ENCODE results near the gene PLAAT5.
"Not testable (repeated sequence)": the region's sequence is repeated elsewhere in the genome, so short reads cannot be mapped to it uniquely, and the experiment has no call there.

PLAAT5 gene

GRCh38 chr11:63478896-63479295 lies 12.1 kb downstream of the PLAAT5 start:
- DNase-seq, result peak; percentile 71

GRCh38 chr11:63476618-63477017 lies 14.3 kb downstream of the PLAAT5 start:
- no peak for DNase-seq

DNA sequence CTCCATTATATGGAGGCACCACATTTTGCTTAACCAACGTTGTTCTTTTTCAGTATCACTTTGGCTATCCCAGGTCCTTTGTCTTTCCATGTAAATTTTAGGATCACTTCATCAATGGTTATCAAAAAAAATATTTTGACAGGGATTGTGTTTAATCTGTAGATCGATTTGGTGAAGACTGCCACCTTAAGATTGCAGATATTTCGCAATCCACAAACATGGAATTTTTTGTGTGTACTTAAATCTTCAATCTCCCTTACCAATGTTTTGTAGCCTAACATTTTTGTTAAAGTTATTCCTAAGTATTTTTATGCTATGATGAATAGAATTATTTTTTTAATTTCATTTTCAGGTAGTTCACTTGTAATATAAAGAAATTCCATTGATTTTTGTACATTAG lies 18.6 kb downstream of the PLAAT5 start:
- no peak for DNase-seq

- DNase-seq, result no peak
These were observed 20.7 kb downstream of the PLAAT5 start for GRCh38 chr11:63470311-63470710.

GRCh38 chr11:63462137-63462536 lies 28.8 kb downstream of the PLAAT5 start:
- DNase-seq, result no peak

DNA sequence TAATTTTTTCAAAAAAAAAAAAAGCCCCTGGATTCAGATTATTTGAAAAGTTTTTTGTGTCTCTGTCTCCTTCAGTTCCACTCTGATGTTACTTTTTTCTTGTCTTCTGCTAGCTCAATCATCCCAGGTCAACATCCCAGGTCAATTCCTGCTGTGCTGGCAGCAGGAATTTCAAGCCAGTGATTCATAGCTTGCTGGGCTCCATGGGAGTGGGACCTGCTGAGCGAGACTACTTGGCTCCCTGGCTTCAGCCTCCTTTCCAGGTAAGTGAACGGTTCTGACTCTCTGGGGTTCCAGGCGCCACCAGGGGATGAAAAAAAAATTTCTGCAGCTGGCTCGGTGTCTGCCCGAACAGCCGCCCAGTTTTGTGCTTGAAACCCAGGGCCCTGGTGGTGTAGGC lies 31.4 kb downstream of the PLAAT5 start:
- no peak for DNase-seq

GRCh38 chr11:63448646-63449045 lies 42.3 kb downstream of the PLAAT5 start:
- no peak for DNase-seq

- DNase-seq, result no peak
These were observed 45.2 kb downstream of the PLAAT5 start for GRCh38 chr11:63445720-63446119.

GRCh38 chr11:63445118-63445517 lies 45.8 kb downstream of the PLAAT5 start:
- no peak for DNase-seq

DNA sequence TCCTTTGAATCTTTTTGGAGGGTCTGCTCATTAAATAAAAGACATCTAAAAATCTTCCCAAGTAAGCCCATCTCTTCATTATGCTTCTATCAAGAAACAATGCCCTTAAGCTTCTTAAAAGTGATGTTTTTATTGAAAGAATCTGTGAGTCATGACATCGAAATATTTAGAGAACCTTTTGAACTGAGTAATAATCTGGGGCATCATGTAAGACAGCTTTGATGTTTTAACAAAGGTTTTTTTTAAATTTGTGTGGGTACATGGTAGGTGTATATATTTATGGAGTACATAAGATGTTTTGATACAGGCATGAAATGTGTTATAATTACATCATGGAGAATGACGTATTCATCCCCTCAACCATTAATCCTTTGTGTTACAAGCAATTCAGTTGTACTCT lies 46.8 kb downstream of the PLAAT5 start:
- DNase-seq, result no peak

- DNase-seq, result no peak
These were observed 47.3 kb downstream of the PLAAT5 start for GRCh38 chr11:63443714-63444113.

DNA sequence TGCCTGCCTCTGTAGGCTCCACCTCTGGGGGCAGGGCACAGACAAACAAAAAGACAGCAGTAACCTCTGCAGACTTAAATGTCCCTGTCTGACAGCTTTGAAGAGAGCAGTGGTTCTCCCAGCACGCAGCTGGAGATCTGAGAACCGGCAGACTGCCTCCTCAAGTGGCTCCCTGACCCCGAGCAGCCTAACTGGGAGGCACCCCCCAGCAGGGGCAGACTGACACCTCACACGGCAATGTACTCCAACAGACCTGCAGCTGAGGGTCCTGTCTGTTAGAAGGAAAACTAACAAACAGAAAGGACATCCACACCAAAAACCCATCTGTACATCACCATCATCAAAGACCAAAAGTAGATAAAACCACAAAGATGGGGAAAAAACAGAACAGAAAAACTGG lies 55.1 kb downstream of the PLAAT5 start:
- DNase-seq, result not testable (repeated sequence)

GRCh38 chr11:63435351-63435750 lies 55.6 kb downstream of the PLAAT5 start:
- DNase-seq, result not testable (repeated sequence)

GRCh38 chr11:63430731-63431130 lies 60.2 kb downstream of the PLAAT5 start:
- not testable (repeated sequence) for DNase-seq

DNA sequence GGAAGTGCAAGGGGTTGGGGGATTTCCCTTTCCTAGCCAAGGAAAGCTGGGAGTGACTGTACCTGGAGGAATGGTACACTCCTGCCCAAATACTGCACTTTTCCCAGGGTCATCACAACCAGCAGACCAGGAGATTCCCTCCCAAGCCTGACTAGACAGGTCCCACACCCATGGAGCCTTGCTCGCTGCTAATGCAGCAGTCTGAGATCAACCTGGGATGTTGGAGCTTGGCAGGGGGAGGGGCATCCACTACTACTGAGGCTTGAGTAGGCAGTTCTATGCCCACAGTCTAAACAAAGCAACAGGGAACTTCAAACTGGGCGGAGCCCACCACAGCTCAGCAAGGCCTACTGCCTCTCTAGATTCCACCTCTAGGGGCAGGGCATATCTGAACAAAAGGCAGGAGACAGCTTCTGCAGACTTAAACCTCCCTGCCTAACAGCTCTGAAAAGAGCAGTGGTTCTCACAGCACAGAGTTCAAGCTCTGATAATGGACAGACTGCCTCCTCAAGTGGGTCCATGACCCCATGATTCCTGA lies 62.9 kb downstream of the PLAAT5 start:
- DNase-seq, result no peak

- DNase-seq, result no peak
These were observed 73.7 kb downstream of the PLAAT5 start for GRCh38 chr11:63417174-63417852.
